GM12873 (cell line): Measurements from ENCODE around the gene ZDHHC24.

Experiments used
- CTCF ChIP-seq: IDR thresholded peaks from 2 replicates; pipeline ENCODE4 v1.5.1; 2012; ENCODE audit warnings: low read depth, mild to moderate bottlenecking, moderate library complexity, low read length, control low read depth; ENCODE audit not compliant: insufficient read depth; ENCODE audit errors: missing control alignments

The ZDHHC24 gene

GRCh38 chr11:66539870-66540213 lies 6.0 kb downstream of the ZDHHC24 start:
- TF ChIP-seq CTCF: no peak

GRCh38 chr11:66539170-66539869 lies 6.5 kb downstream of the ZDHHC24 start:
- no peak for TF ChIP-seq CTCF

GRCh38 chr11:66532784-66533183 lies 13.1 kb downstream of the ZDHHC24 start:
- TF ChIP-seq CTCF: no peak

- TF ChIP-seq CTCF: no peak
Observed at GRCh38 chr11:66531841-66532240, 14.0 kb downstream of the ZDHHC24 start.

GRCh38 chr11:66530927-66531709 lies 14.7 kb downstream of the ZDHHC24 start:
- no peak for TF ChIP-seq CTCF

- TF ChIP-seq CTCF: no peak
Observed at GRCh38 chr11:66529655-66530054, 16.2 kb downstream of the ZDHHC24 start.

GRCh38 chr11:66529069-66529468 lies 16.8 kb downstream of the ZDHHC24 start:
- TF ChIP-seq CTCF: no peak
